ENCODE measurements around the gene INTU.
"Not testable (repeated sequence)": the region's sequence is repeated elsewhere in the genome, so short reads cannot be mapped to it uniquely, and the experiment has no call there.

The INTU gene

GRCh38 chr4:127643791-127644190 is 11.0 kb downstream of the INTU start:
- peak; percentile 41 for DNase-seq (ENCODE audit: low spot score)

- no peak for DNase-seq (ENCODE audit: low spot score)
Observed at GRCh38 chr4:127648061-127648460, 15.3 kb downstream of the INTU start.

GRCh38 chr4:127655590-127655989 is 22.8 kb downstream of the INTU start:
- not testable (repeated sequence) for DNase-seq (ENCODE audit: low spot score)

GRCh38 chr4:127656047-127656680 is 23.4 kb downstream of the INTU start:
- DNase-seq (ENCODE audit: low spot score): no peak

GRCh38 chr4:127660284-127660885 is 27.6 kb downstream of the INTU start:
- DNase-seq (ENCODE audit: low spot score): no peak

GRCh38 chr4:127667116-127667515 is 34.4 kb downstream of the INTU start:
- no peak for DNase-seq (ENCODE audit: low spot score)

GRCh38 chr4:127667772-127668171 is 35.0 kb downstream of the INTU start:
- DNase-seq (ENCODE audit: low spot score): no peak

- DNase-seq (ENCODE audit: low spot score): no peak
Observed at GRCh38 chr4:127668770-127669169, 36.0 kb downstream of the INTU start.

GRCh38 chr4:127669691-127670090 is 36.9 kb downstream of the INTU start:
- DNase-seq (ENCODE audit: low spot score): no peak

- no peak for DNase-seq (ENCODE audit: low spot score)
Observed at GRCh38 chr4:127672111-127672510, 39.4 kb downstream of the INTU start.

GRCh38 chr4:127685292-127685691 is 52.5 kb downstream of the INTU start:
- DNase-seq (ENCODE audit: low spot score): no peak

- no peak for DNase-seq (ENCODE audit: low spot score)
Observed at GRCh38 chr4:127686658-127687057, 53.9 kb downstream of the INTU start.

GRCh38 chr4:127687580-127687979 is 54.8 kb downstream of the INTU start:
- DNase-seq (ENCODE audit: low spot score): no peak

- no peak for DNase-seq (ENCODE audit: low spot score)
Observed at GRCh38 chr4:127698789-127699200, 66.0 kb downstream of the INTU start.

GRCh38 chr4:127708985-127709384 is 76.2 kb downstream of the INTU start:
- no peak for DNase-seq (ENCODE audit: low spot score)

- no peak for DNase-seq (ENCODE audit: low spot score)
Observed at GRCh38 chr4:127709456-127709855, 76.7 kb downstream of the INTU start.

GRCh38 chr4:127730142-127730913 is 97.6 kb downstream of the INTU start, which contains the start of gene SLC25A31:
TSS of gene SLC25A31 (plus strand) at chr4:127730400. CDS start at chr4:127730546, 146 bp downstream.
- no peak for DNase-seq (ENCODE audit: low spot score)

GRCh38 chr4:127731406-127731805 is 98.6 kb downstream of the INTU start:
- no peak for DNase-seq (ENCODE audit: low spot score)

GRCh38 chr4:127732623-127733328 is 100.0 kb downstream of the INTU start:
- peak; percentile 44 for DNase-seq (ENCODE audit: low spot score)

GRCh38 chr4:127734976-127735375 is 102.2 kb downstream of the INTU start:
- no peak for DNase-seq (ENCODE audit: low spot score)

GRCh38 chr4:127737295-127737694 is 104.5 kb downstream of the INTU start:
- no peak for DNase-seq (ENCODE audit: low spot score)

- DNase-seq (ENCODE audit: low spot score): no peak
Observed at GRCh38 chr4:127741247-127741646, 108.5 kb downstream of the INTU start.

Measured in globus pallidus (tissue), 1 donor.